ENCODE measurements around the gene CIDEB. TPM values are rescaled to one million over a fixed set of nuclear protein-coding genes. Genes with fewer than 3 reads are reported as not detected.
A peak's percentile ranks its signal among the peaks of the same experiment; 100 is the strongest.

CIDEB gene
- total RNA-seq, 1 experiment from 2014 or later = not detected

DNA sequence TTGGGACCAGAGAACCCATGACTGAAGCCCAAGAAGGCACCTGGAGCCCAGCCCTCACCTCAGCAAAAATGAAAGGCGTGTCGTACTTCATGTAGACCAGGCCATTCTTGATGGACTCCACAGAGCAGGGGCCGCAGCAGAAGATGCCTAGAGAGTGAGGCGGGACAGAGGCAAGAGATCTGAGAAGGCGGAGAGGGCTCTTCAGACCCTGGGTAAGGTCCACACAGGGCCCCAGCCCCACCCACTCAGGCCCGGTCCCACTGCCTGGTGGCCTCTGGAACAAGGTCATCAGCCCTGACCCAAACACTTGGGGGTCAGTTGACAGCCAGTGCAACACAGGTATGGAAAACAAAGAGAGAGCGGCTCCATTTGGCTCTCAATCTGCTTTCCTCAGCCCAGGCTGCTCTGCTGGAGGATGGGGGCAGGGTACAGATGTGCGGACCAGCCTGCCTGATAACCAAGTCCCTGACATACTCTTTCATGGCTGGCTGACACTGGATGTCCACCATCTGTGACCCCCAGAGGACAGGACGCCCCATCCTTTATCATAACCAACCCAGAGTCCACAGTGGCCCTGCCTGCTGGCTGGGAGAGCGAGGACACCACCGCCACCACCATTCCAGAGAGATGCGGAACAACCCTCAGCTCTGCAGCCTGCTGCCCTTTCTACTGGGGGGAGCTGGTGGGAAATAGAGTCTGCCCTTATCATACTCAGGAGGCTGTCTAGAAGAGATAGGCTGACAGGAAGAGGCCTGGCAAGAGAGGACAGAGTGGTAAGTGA is 51.7 kb downstream of the CIDEB start:
- H3K9me3 Mint-ChIP-seq = no peaks in the 10 kb centered on the region
- no peaks in the 10 kb centered on the region; a peak in 1 of 4 replicates for H3K4me1 Mint-ChIP-seq
- H3K27ac Mint-ChIP-seq = 0 out of 7 replicates have a peak overlapping the region, but pooled peaks of 2 of the 3 experiments have one; percentile 21 to 57
- no peak overlapping the region for H2BK12ac ChIP-seq (ENCODE audit: insufficient read length, low read depth, low read length)
- TF ChIP-seq, protein P1, sequence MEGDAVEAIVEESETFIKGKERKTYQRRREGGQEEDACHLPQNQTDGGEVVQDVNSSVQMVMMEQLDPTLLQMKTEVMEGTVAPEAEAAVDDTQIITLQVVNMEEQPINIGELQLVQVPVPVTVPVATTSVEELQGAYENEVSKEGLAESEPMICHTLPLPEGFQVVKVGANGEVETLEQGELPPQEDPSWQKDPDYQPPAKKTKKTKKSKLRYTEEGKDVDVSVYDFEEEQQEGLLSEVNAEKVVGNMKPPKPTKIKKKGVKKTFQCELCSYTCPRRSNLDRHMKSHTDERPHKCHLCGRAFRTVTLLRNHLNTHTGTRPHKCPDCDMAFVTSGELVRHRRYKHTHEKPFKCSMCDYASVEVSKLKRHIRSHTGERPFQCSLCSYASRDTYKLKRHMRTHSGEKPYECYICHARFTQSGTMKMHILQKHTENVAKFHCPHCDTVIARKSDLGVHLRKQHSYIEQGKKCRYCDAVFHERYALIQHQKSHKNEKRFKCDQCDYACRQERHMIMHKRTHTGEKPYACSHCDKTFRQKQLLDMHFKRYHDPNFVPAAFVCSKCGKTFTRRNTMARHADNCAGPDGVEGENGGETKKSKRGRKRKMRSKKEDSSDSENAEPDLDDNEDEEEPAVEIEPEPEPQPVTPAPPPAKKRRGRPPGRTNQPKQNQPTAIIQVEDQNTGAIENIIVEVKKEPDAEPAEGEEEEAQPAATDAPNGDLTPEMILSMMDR (conservative IDR thresholded peaks at IDR 0.05) = no peak
- no peak overlapping the region for H3K4ac ChIP-seq (ENCODE audit: low read depth, low read length)
- H3K4me2 ChIP-seq (ENCODE audit: insufficient read depth, insufficient read length, low read length) = no peak overlapping the region
- H3K27me3 ChIP-seq (ENCODE audit: insufficient read depth, low read length) = no peaks in the 10 kb centered on the region
- H2AFZ ChIP-seq (ENCODE audit: low read length) = no peak overlapping the region
- H3K4me1 ChIP-seq (ENCODE audit: insufficient read depth, low read length) = no peaks in the 10 kb centered on the region
- no peak overlapping the region for H2BK120ac ChIP-seq (ENCODE audit: low read depth, low read length, poor library complexity, severe bottlenecking)
- no peaks in the 10 kb centered on the region for H4K20me1 ChIP-seq (ENCODE audit: control insufficient read depth, insufficient read depth, insufficient read length)
- peak; percentile 15 for DNase-seq
- no peak overlapping the region for H2AK5ac ChIP-seq (ENCODE audit: insufficient read length, low read length)
- no peaks in the 10 kb centered on the region for H3K9me3 ChIP-seq (ENCODE audit: control insufficient read depth, low read depth, low read length)
- no peak overlapping the region for H3K23ac ChIP-seq (ENCODE audit: insufficient read length, low read depth, low read length)
- no peak overlapping the region for H3T11ph ChIP-seq (ENCODE audit: low read length)
- H3K27me3 Mint-ChIP-seq (ENCODE audit: low read depth) = no peaks in the 10 kb centered on the region; the same call in 1 of the 2 replicates
- H3K18ac ChIP-seq (ENCODE audit: insufficient read length, low read depth, low read length) = no peak overlapping the region
- no peak overlapping the region for H3K4me3 Mint-ChIP-seq
- no peak overlapping the region for H3K27ac ChIP-seq (ENCODE audit: insufficient read length, low read depth, low read length)
- H3K14ac ChIP-seq (ENCODE audit: insufficient read depth, low read length) = no peak overlapping the region
- H3K56ac ChIP-seq (ENCODE audit: insufficient read length, low read depth, low read length) = no peak overlapping the region
- no peaks in the 10 kb centered on the region for H3K36me3 Mint-ChIP-seq (ENCODE audit: insufficient read depth in 1 of 3, low read depth in 3 of 3)
- no peak overlapping the region for H2BK15ac ChIP-seq (ENCODE audit: low read depth, low read length)
- no peak overlapping the region for H3K9ac ChIP-seq (ENCODE audit: extremely low read depth, insufficient read length, low read length)
- no peak overlapping the region for H4K5ac ChIP-seq (ENCODE audit: insufficient read length, low read depth, low read length)
- no peak overlapping the region for H2BK20ac ChIP-seq (ENCODE audit: low read depth, low read length, poor library complexity, severe bottlenecking)
- no peak overlapping the region for H4K8ac ChIP-seq (replicated peaks; ENCODE audit: insufficient read length, low read depth, low read length)
- H3K23me2 ChIP-seq (ENCODE audit: insufficient read length, low read depth, low read length, poor library complexity, severe bottlenecking) = no peaks in the 10 kb centered on the region
- no peaks in the 10 kb centered on the region for H3K79me2 ChIP-seq (ENCODE audit: insufficient read depth, low read length)
- no peak overlapping the region for H2BK5ac ChIP-seq (ENCODE audit: insufficient read length, low read length)
- H4K91ac ChIP-seq (ENCODE audit: insufficient read length, low read depth, low read length) = no peak overlapping the region
- no CpG with 5 or more reads among the region's 12 CpGs for WGBS (ENCODE audit: extremely low coverage, insufficient read length, low lambda C conversion rate)
- no peaks in the 10 kb centered on the region for H3K79me1 ChIP-seq (ENCODE audit: insufficient read depth, low read depth, low read length, poor library complexity, severe bottlenecking)
